ENCODE measurements around the gene UBE2E1. TPM values are rescaled to one million over a fixed set of nuclear protein-coding genes. Genes with fewer than 3 reads are reported as not detected.

Gene UBE2E1
- total and polyA plus RNA-seq, 2 donors (not counting 1 experiment from before 2014, with no cell fraction given): 46.7 to 63.7 TPM

- Mint-ChIP-seq H3K27me3 (no peaks in the 10 kb centered on the region), H3K4me3 (no peak overlapping the region), H3K9me3 (ENCODE audit: insufficient read depth) (no peaks in the 10 kb centered on the region), H3K27ac (no peak overlapping the region), H3K4me1 (peaks cover 61% of the 10 kb centered on the region)
- ChIA-PET CTCF (interaction anchor here (1.2 kb wide), 1 partner anchor 8 kb away, joined by 4 read pairs; no protein-coding TSS in a partner anchor), POLR2A (no interaction called here)
- DNase-seq: no peak
- H3K9me3 ChIP-seq (ENCODE audit: control extremely low read depth in 1 of 3, control insufficient read depth in 2 of 3, insufficient read depth in 1 of 3, low read length in 2 of 3): no peaks in the 10 kb centered on the region
- ATAC-seq (ENCODE audit: low read depth): no peak
- no peak overlapping the region for H3K4me3 ChIP-seq (ENCODE audit: control extremely low read depth in 1 of 5, extremely low read depth in 1 of 5, insufficient read depth in 1 of 5, low read depth in 2 of 5, low read length in 4 of 5)
- H3K9ac ChIP-seq (ENCODE audit: low read length): no peak overlapping the region
- no peak for TF ChIP-seq EZH2 (IDR thresholded peaks at IDR 0.05; ENCODE audit: borderline replicate concordance, insufficient read depth, low read depth, low read length, poor library complexity, severe bottlenecking)
- TF ChIP-seq, protein P1, sequence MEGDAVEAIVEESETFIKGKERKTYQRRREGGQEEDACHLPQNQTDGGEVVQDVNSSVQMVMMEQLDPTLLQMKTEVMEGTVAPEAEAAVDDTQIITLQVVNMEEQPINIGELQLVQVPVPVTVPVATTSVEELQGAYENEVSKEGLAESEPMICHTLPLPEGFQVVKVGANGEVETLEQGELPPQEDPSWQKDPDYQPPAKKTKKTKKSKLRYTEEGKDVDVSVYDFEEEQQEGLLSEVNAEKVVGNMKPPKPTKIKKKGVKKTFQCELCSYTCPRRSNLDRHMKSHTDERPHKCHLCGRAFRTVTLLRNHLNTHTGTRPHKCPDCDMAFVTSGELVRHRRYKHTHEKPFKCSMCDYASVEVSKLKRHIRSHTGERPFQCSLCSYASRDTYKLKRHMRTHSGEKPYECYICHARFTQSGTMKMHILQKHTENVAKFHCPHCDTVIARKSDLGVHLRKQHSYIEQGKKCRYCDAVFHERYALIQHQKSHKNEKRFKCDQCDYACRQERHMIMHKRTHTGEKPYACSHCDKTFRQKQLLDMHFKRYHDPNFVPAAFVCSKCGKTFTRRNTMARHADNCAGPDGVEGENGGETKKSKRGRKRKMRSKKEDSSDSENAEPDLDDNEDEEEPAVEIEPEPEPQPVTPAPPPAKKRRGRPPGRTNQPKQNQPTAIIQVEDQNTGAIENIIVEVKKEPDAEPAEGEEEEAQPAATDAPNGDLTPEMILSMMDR (IDR thresholded peaks at IDR 0.05): no peak
- no peaks in the 10 kb centered on the region for H3K27me3 ChIP-seq (replicated peaks in 1 of 4; ENCODE audit: control extremely low read depth in 1 of 4, control insufficient read depth in 3 of 4, insufficient read depth in 4 of 4, low read length in 3 of 4)
- H3K4me1 ChIP-seq (ENCODE audit: control insufficient read depth in 2 of 2, insufficient read depth in 2 of 2, low read length in 2 of 2): peaks cover 11 to 29% of the 10 kb centered on the region in 2 donors
- H3K4me2 ChIP-seq (replicated peaks; ENCODE audit: low read depth, low read length, poor library complexity, severe bottlenecking): no peak overlapping the region
- no peak overlapping the region for H3K27ac ChIP-seq (ENCODE audit: low read length in 2 of 2)
- H3K79me2 ChIP-seq (ENCODE audit: control insufficient read depth, insufficient read depth, low read length): peaks cover 89% of the 10 kb centered on the region
- H3K36me3 ChIP-seq (replicated peaks in 1 of 2; ENCODE audit: control extremely low read depth in 1 of 2, control insufficient read depth in 1 of 2, extremely low read depth in 1 of 2, insufficient read depth in 2 of 2, low read length in 1 of 2): no peaks in the 10 kb centered on the region
- no peak overlapping the region for H2AFZ ChIP-seq (ENCODE audit: insufficient read depth, low read depth, low read length, poor library complexity, severe bottlenecking)
- intact Hi-C loops (cut with micrococcal nuclease): no loop called here
- 100% methylated on average over 1 of the region's 5 CpGs for WGBS (ENCODE audit: insufficient coverage)
- peaks cover 38% of the 10 kb centered on the region for H4K20me1 ChIP-seq (ENCODE audit: control insufficient read depth, insufficient read depth, low read length, poor library complexity, severe bottlenecking)
Observed at GRCh38 chr3:23819599-23820360, 14.0 kb downstream of the UBE2E1 start.

GRCh38 chr3:23820888-23821287 lies 15.1 kb downstream of the UBE2E1 start:
- WGBS (ENCODE audit: insufficient coverage): 100% methylated on average over 1 of the region's 1 CpG
- no peaks in the 10 kb centered on the region for H3K9me3 Mint-ChIP-seq (ENCODE audit: insufficient read depth)
- Histone ChIP-seq H3K9me3 (ENCODE audit: control extremely low read depth in 1 of 3, control insufficient read depth in 2 of 3, insufficient read depth in 1 of 3, low read length in 2 of 3) (no peaks in the 10 kb centered on the region), H2AFZ (ENCODE audit: insufficient read depth, low read depth, low read length, poor library complexity, severe bottlenecking) (no peak overlapping the region), H3K27me3 (replicated peaks in 1 of 4; ENCODE audit: control extremely low read depth in 1 of 4, control insufficient read depth in 3 of 4, insufficient read depth in 4 of 4, low read length in 3 of 4) (no peaks in the 10 kb centered on the region), H3K4me2 (replicated peaks; ENCODE audit: low read depth, low read length, poor library complexity, severe bottlenecking) (no peak overlapping the region), H4K20me1 (ENCODE audit: control insufficient read depth, insufficient read depth, low read length, poor library complexity, severe bottlenecking) (peaks cover 39% of the 10 kb centered on the region), H3K27ac (ENCODE audit: low read length in 2 of 2) (no peak overlapping the region), H3K36me3 (replicated peaks in 1 of 2; ENCODE audit: control extremely low read depth in 1 of 2, control insufficient read depth in 1 of 2, extremely low read depth in 1 of 2, insufficient read depth in 2 of 2, low read length in 1 of 2) (no peaks in the 10 kb centered on the region), H3K4me1 (ENCODE audit: control insufficient read depth in 2 of 2, insufficient read depth in 2 of 2, low read length in 2 of 2) (peaks cover 20 to 37% of the 10 kb centered on the region in 2 donors), H3K4me3 (ENCODE audit: control extremely low read depth in 1 of 5, extremely low read depth in 1 of 5, insufficient read depth in 1 of 5, low read depth in 2 of 5, low read length in 4 of 5) (no peak overlapping the region), H3K79me2 (ENCODE audit: control insufficient read depth, insufficient read depth, low read length) (peaks cover 87% of the 10 kb centered on the region), H3K9ac (ENCODE audit: low read length) (no peak overlapping the region)
- POLR2A ChIA-PET: no interaction called here
- H3K27ac Mint-ChIP-seq: peak overlapping the region; percentile 16
- no peak for ATAC-seq (ENCODE audit: low read depth)
- no peak for DNase-seq
- CTCF ChIA-PET: no interaction called here
- no peak overlapping the region for H3K4me3 Mint-ChIP-seq
- TF ChIP-seq EZH2 (IDR thresholded peaks at IDR 0.05; ENCODE audit: borderline replicate concordance, insufficient read depth, low read depth, low read length, poor library complexity, severe bottlenecking): no peak
- TF ChIP-seq, protein P1 (IDR thresholded peaks at IDR 0.05): no peak
- intact Hi-C loops (cut with micrococcal nuclease): no loop called here
- no peaks in the 10 kb centered on the region for H3K27me3 Mint-ChIP-seq
- peaks cover 66% of the 10 kb centered on the region for H3K4me1 Mint-ChIP-seq

Data from B cell (primary cell).